ENCODE measurements around the gene FOSL1. TPM values are rescaled to one million over a fixed set of nuclear protein-coding genes. Genes with fewer than 3 reads are reported as not detected.

Gene FOSL1
- total RNA-seq, 1 donor from 2014 or later = 37.9 TPM

- Mint-ChIP-seq H3K36me3 (ENCODE audit: low read depth, unreplicated experiment) (peaks cover 2% of the 10 kb centered on the region), H3K27ac (ENCODE audit: unreplicated experiment) (peak overlapping the region; percentile 98), H3K27me3 (ENCODE audit: low read depth, unreplicated experiment) (no peaks in the 10 kb centered on the region), H3K4me1 (ENCODE audit: low read depth, unreplicated experiment) (peaks cover 30% of the 10 kb centered on the region), H3K9me3 (ENCODE audit: unreplicated experiment) (no peaks in the 10 kb centered on the region), H3K4me3 (ENCODE audit: unreplicated experiment) (peak overlapping the region; percentile 76)
- Histone ChIP-seq H4K20me1 (ENCODE audit: insufficient read depth, low read length) (peaks cover 9% of the 10 kb centered on the region), H3K4me1 (ENCODE audit: insufficient read depth, low read length) (peaks cover 67% of the 10 kb centered on the region), H3K9me3 (ENCODE audit: insufficient read depth, low read depth, low read length) (no peaks in the 10 kb centered on the region), H3K27me3 (ENCODE audit: insufficient read depth, low read length) (no peaks in the 10 kb centered on the region), H3K4me2 (ENCODE audit: low read length) (peak overlapping the region; percentile 98), H3K36me3 (ENCODE audit: insufficient read depth, low read length) (peaks cover 8% of the 10 kb centered on the region), H3K79me2 (ENCODE audit: insufficient read depth, low read length) (peaks cover 53% of the 10 kb centered on the region), H3K4me3 (ENCODE audit: insufficient read depth, low read depth, low read length) (peak overlapping the region; percentile 87), H3K9ac (ENCODE audit: low read length) (peak overlapping the region; percentile 66), H3K27ac (ENCODE audit: low read depth, low read length) (peak overlapping the region; percentile 97), H2AFZ (ENCODE audit: low read depth, low read length) (no peak overlapping the region)
- TF ChIP-seq CTCF (IDR thresholded peaks at IDR 0.05; ENCODE audit: insufficient read depth, low read depth, low read length) (no peak), EZH2 (IDR thresholded peaks at IDR 0.05; ENCODE audit: insufficient read depth, low read length) (no peak)
- FAIRE-seq (no peak), DNase-seq (ENCODE audit: low read depth) (no peak)
Observed at GRCh38 chr11:65917077-65917433, 16.9 kb upstream of the FOSL1 start.

GRCh38 chr11:65916391-65916790 lies 16.2 kb upstream of the FOSL1 start:
- no peaks in the 10 kb centered on the region for H3K9me3 Mint-ChIP-seq (ENCODE audit: unreplicated experiment)
- H3K4me1 Mint-ChIP-seq (ENCODE audit: low read depth, unreplicated experiment) = peaks cover 34% of the 10 kb centered on the region
- H3K4me3 Mint-ChIP-seq (ENCODE audit: unreplicated experiment) = peak overlapping the region; percentile 76
- Histone ChIP-seq H3K27me3 (ENCODE audit: insufficient read depth, low read length) (no peaks in the 10 kb centered on the region), H2AFZ (ENCODE audit: low read depth, low read length) (no peak overlapping the region), H3K9ac (ENCODE audit: low read length) (peak overlapping the region; percentile 66), H3K9me3 (ENCODE audit: insufficient read depth, low read depth, low read length) (no peaks in the 10 kb centered on the region), H3K4me2 (ENCODE audit: low read length) (peak overlapping the region; percentile 98), H3K36me3 (ENCODE audit: insufficient read depth, low read length) (peaks cover 8% of the 10 kb centered on the region), H4K20me1 (ENCODE audit: insufficient read depth, low read length) (peaks cover 9% of the 10 kb centered on the region), H3K4me3 (ENCODE audit: insufficient read depth, low read depth, low read length) (no peak overlapping the region), H3K79me2 (ENCODE audit: insufficient read depth, low read length) (peaks cover 53% of the 10 kb centered on the region), H3K27ac (ENCODE audit: low read depth, low read length) (peak overlapping the region; percentile 97), H3K4me1 (ENCODE audit: insufficient read depth, low read length) (peaks cover 73% of the 10 kb centered on the region)
- peaks cover 2% of the 10 kb centered on the region for H3K36me3 Mint-ChIP-seq (ENCODE audit: low read depth, unreplicated experiment)
- no peaks in the 10 kb centered on the region for H3K27me3 Mint-ChIP-seq (ENCODE audit: low read depth, unreplicated experiment)
- TF ChIP-seq CTCF (IDR thresholded peaks at IDR 0.05; ENCODE audit: insufficient read depth, low read depth, low read length) (no peak), EZH2 (IDR thresholded peaks at IDR 0.05; ENCODE audit: insufficient read depth, low read length) (no peak)
- peak overlapping the region; percentile 98 for H3K27ac Mint-ChIP-seq (ENCODE audit: unreplicated experiment)
- FAIRE-seq (no peak), DNase-seq (ENCODE audit: low read depth) (no peak)

- Histone ChIP-seq H3K4me1 (ENCODE audit: insufficient read depth, low read length) (peaks cover 76% of the 10 kb centered on the region), H3K4me3 (ENCODE audit: insufficient read depth, low read depth, low read length) (peak overlapping the region; percentile 11), H3K27ac (ENCODE audit: low read depth, low read length) (peak overlapping the region; percentile 97), H2AFZ (ENCODE audit: low read depth, low read length) (no peak overlapping the region), H3K36me3 (ENCODE audit: insufficient read depth, low read length) (peaks cover 8% of the 10 kb centered on the region), H3K27me3 (ENCODE audit: insufficient read depth, low read length) (no peaks in the 10 kb centered on the region), H3K9me3 (ENCODE audit: insufficient read depth, low read depth, low read length) (no peaks in the 10 kb centered on the region), H3K4me2 (ENCODE audit: low read length) (peak overlapping the region; percentile 98), H3K9ac (ENCODE audit: low read length) (peak overlapping the region; percentile 77), H4K20me1 (ENCODE audit: insufficient read depth, low read length) (peaks cover 8% of the 10 kb centered on the region), H3K79me2 (ENCODE audit: insufficient read depth, low read length) (peaks cover 50% of the 10 kb centered on the region)
- Mint-ChIP-seq H3K9me3 (ENCODE audit: unreplicated experiment) (no peaks in the 10 kb centered on the region), H3K4me3 (ENCODE audit: unreplicated experiment) (no peak overlapping the region), H3K27me3 (ENCODE audit: low read depth, unreplicated experiment) (no peaks in the 10 kb centered on the region), H3K4me1 (ENCODE audit: low read depth, unreplicated experiment) (peaks cover 34% of the 10 kb centered on the region), H3K27ac (ENCODE audit: unreplicated experiment) (peak overlapping the region; percentile 98), H3K36me3 (ENCODE audit: low read depth, unreplicated experiment) (peaks cover 2% of the 10 kb centered on the region)
- TF ChIP-seq EZH2 (IDR thresholded peaks at IDR 0.05; ENCODE audit: insufficient read depth, low read length) = no peak
- no peak for TF ChIP-seq CTCF (IDR thresholded peaks at IDR 0.05; ENCODE audit: insufficient read depth, low read depth, low read length)
- FAIRE-seq (peak; percentile 72), DNase-seq (ENCODE audit: low read depth) (peak; percentile 94)
Observed at GRCh38 chr11:65915821-65916251, 15.6 kb upstream of the FOSL1 start.
